ENCODE data around the gene IP6K1. TPM values are rescaled to one million over a fixed set of nuclear protein-coding genes. Genes with fewer than 3 reads are reported as not detected.

Gene IP6K1
- polyA plus RNA-seq, 4 donors: 14.8 to 27.1 (median 18.2) TPM

DNA sequence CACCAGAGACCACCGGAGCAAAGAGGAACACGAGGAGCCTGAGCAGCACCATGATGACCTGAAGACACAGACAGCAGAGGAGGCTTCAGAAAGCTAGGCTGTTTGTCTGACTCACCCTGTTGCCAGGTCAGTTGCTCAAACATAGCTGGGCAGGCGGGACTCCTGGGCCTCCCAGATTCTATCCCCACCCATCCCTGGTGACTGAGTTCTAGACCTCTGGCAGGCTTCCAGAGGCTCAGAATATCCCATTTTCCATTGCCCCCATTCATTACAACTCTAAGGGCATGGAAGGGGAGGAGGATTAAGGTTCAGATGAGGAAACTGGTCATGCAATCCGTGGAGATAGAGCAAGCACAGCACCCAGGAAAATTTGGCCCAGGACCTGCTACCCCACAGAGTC is 13.4 kb upstream of the IP6K1 start, which contains the start of gene CDHR4:
TSS of gene CDHR4 (minus strand) at position 113 of the 400 bp plus-strand sequence. CDS start at position 52, 61 bp downstream.
- H3K27me3 ChIP-seq (ENCODE audit: control insufficient read depth in 3 of 3, insufficient read depth in 3 of 3, low read length in 3 of 3): peaks cover 0 to 24% (median 0%) of the 10 kb centered on the region in 3 donors
- H3K4me3 ChIP-seq (ENCODE audit: low read depth in 1 of 3, low read length in 3 of 3): no peak within 1 kb of the TSS
- peaks cover 0 to 10% (median 0%) of the 10 kb centered on the region in 3 donors for H3K4me1 ChIP-seq (ENCODE audit: control insufficient read depth in 3 of 3, insufficient read depth in 2 of 3, low read depth in 1 of 3, low read length in 2 of 3)
- no peak within 1 kb of the TSS for H3K27ac ChIP-seq (ENCODE audit: low read depth in 1 of 3, low read length in 2 of 3)
- no peaks in the 10 kb centered on the region for H3K9me3 ChIP-seq (ENCODE audit: control insufficient read depth in 2 of 2, insufficient read depth in 1 of 2, low read depth in 1 of 2, low read length in 1 of 2)
- FAIRE-seq (no peak), DNase-seq (no peak)
- H3K36me3 ChIP-seq (ENCODE audit: control insufficient read depth in 3 of 3, insufficient read depth in 2 of 3, low read depth in 1 of 3, low read length in 3 of 3): peaks cover 0 to 11% (median 0%) of the 10 kb centered on the region in 3 donors
- WGBS, 3 donors: 55 to 66% (median 60%) methylated on average over 4 of the region's 4 CpGs

DNA sequence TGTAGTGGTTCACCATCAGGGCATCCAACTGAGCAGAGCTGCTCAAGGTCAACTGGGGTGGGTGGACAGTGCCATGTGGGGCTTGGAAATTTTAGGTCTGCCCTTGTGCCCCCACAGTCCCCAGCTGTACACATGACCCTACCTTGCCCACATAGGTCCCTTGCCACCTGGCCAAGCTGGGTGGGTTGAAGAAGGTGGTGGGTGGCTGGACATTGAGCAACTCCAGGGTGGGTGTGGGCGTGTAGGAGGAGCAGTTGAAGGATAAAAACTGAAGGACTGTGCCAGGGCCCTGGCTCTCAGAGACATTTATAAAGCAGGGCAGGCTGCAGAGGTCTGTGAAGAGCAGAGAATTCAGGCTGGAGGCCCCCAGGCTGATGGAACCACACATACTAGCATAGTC is 12.8 kb upstream of the IP6K1 start:
- DNase-seq (no peak), FAIRE-seq (no peak)
- peaks cover 0 to 8% (median 0%) of the 10 kb centered on the region in 3 donors for H3K4me1 ChIP-seq (ENCODE audit: control insufficient read depth in 3 of 3, insufficient read depth in 2 of 3, low read depth in 1 of 3, low read length in 2 of 3)
- no peak overlapping the region for H3K27ac ChIP-seq (ENCODE audit: low read depth in 1 of 3, low read length in 2 of 3)
- H3K9me3 ChIP-seq (ENCODE audit: control insufficient read depth in 2 of 2, insufficient read depth in 1 of 2, low read depth in 1 of 2, low read length in 1 of 2): no peaks in the 10 kb centered on the region
- peaks cover 0 to 18% (median 0%) of the 10 kb centered on the region in 3 donors for H3K27me3 ChIP-seq (ENCODE audit: control insufficient read depth in 3 of 3, insufficient read depth in 3 of 3, low read length in 3 of 3)
- peaks cover 0 to 4% (median 0%) of the 10 kb centered on the region in 3 donors for H3K36me3 ChIP-seq (ENCODE audit: control insufficient read depth in 3 of 3, insufficient read depth in 2 of 3, low read depth in 1 of 3, low read length in 3 of 3)
- no peak overlapping the region for H3K4me3 ChIP-seq (ENCODE audit: low read depth in 1 of 3, low read length in 3 of 3)
- WGBS, 3 donors: 70 to 75% (median 75%) methylated on average over 1 of the region's 1 CpG

DNA sequence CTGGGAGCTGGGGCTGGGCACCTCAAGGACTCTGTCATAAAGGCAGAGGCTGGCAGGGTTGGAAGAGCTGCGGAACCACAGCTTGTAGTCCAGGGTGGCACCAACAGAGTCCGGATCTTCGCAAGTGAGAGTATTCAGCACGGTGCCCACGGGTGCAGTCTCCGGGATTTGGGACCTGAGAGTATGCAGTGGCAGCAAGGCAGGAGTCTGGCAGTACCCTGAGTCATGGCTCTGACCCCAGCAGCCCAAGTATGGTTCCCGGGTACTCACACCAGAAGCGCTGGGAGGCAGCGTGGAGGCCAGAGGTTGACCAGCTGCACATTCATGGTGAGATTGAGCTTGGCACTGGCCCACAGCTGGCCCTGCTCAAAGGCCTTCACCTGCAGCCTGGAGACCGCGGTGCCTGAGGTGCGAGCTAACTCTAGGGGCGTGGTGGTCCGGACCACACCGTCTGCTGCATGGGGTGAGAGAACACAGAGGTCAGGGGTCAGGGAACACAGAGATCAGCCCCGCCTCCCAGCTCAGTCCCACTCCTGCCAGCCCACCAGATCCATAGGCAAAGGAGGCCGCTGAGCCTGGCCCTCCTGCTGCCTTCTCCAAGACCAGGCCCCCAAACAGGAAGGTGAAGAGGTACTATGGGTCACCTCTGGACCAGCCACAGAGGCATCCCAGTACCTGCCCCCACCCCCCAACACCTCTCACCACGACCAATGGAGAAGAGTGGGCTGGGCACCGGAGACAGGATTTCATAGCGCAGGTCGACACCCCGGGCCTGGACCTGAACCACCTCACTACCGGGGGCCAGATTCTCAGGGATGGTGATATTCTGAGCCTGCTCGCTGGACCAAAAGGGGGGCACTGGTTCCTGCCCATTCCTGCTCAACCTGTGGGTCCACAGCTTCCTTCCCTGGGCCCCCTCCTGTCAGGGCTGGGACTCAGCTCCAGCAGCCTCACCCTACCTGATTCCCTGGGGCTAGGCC is 8.9 kb upstream of the IP6K1 start:
- no peak for FAIRE-seq

DNA sequence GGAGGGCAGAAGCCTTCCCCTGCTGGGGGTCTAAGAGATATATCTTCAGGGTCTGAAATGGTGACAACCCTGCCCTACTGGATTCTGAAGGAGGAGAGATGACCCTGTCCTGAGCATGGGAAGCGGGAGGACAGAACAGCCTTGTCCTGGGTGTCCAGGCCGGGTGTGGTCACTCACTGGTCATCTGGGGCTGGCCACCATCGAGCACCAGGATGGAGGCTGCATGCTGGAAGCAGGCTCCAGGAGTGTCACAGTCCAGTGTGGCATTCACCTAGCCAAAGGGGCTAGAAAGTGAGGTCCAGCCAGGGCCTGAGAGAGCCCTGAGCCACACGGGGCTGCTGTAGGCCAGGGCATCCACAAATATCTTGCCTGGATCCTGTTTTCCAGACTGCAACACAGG is 8.1 kb upstream of the IP6K1 start:
- Histone ChIP-seq H3K9me3 (ENCODE audit: control insufficient read depth in 2 of 2, insufficient read depth in 1 of 2, low read depth in 1 of 2, low read length in 1 of 2) (no peaks in the 10 kb centered on the region), H3K4me3 (ENCODE audit: low read depth in 1 of 3, low read length in 3 of 3) (no peak overlapping the region), H3K27me3 (ENCODE audit: control insufficient read depth in 3 of 3, insufficient read depth in 3 of 3, low read length in 3 of 3) (peaks cover 0 to 11% (median 0%) of the 10 kb centered on the region in 3 donors), H3K4me1 (ENCODE audit: control insufficient read depth in 3 of 3, insufficient read depth in 2 of 3, low read depth in 1 of 3, low read length in 2 of 3) (no peaks in the 10 kb centered on the region), H3K27ac (ENCODE audit: low read depth in 1 of 3, low read length in 2 of 3) (no peak overlapping the region), H3K36me3 (ENCODE audit: control insufficient read depth in 3 of 3, insufficient read depth in 2 of 3, low read depth in 1 of 3, low read length in 3 of 3) (no peaks in the 10 kb centered on the region)
- WGBS, 3 donors: 64 to 82% (median 80%) methylated on average over 4 of the region's 4 CpGs
- FAIRE-seq (no peak), DNase-seq (no peak)

More for the DNA sequence above, 8.9 kb upstream of the IP6K1 start:
- Histone ChIP-seq H3K9me3 (ENCODE audit: control insufficient read depth in 2 of 2, insufficient read depth in 1 of 2, low read depth in 1 of 2, low read length in 1 of 2) (no peaks in the 10 kb centered on the region), H3K4me1 (ENCODE audit: control insufficient read depth in 3 of 3, insufficient read depth in 2 of 3, low read depth in 1 of 3, low read length in 2 of 3) (no peaks in the 10 kb centered on the region), H3K36me3 (ENCODE audit: control insufficient read depth in 3 of 3, insufficient read depth in 2 of 3, low read depth in 1 of 3, low read length in 3 of 3) (no peaks in the 10 kb centered on the region), H3K27me3 (ENCODE audit: control insufficient read depth in 3 of 3, insufficient read depth in 3 of 3, low read length in 3 of 3) (peaks cover 0 to 8% (median 0%) of the 10 kb centered on the region in 3 donors), H3K27ac (ENCODE audit: low read depth in 1 of 3, low read length in 2 of 3) (no peak overlapping the region), H3K4me3 (ENCODE audit: low read depth in 1 of 3, low read length in 3 of 3) (no peak overlapping the region)
- 86 to 93% (median 86%) methylated on average over 20 to 24 of the region's 24 CpGs for WGBS, 3 donors
- DNase-seq: no peak

DNA sequence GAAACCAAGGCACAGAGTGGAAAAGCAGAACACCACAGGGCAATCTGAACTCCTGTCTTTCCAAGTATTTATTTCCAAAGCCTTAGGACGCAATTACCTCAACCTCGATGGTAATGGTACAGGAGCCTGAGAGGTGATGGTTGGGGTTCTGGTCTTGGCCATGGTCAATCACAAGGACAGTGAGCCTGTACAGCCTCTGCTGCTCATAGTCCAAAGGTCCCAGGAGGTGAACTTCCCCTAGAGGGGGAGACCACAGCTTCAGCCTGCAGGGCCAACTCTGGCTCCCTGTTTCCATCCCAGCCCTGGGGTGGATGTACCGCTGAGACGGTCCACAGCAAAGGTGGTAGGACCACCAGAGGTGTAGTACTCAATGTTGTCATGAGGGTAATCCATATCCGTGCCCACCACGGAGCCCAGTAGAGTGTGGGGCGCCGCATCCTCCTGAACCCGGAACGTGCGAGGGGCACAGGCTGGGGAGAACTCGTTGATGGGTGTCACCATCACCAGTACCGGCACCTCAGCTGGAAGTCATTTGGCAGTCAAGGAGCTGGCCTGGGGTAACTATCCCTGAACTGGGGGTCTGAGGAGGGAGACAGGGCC is 7.2 kb upstream of the IP6K1 start:
- FAIRE-seq (no peak), DNase-seq (no peak)
- H3K36me3 ChIP-seq (ENCODE audit: control insufficient read depth in 3 of 3, insufficient read depth in 2 of 3, low read depth in 1 of 3, low read length in 3 of 3): no peaks in the 10 kb centered on the region
- peaks cover 0 to 11% (median 0%) of the 10 kb centered on the region in 3 donors for H3K27me3 ChIP-seq (ENCODE audit: control insufficient read depth in 3 of 3, insufficient read depth in 3 of 3, low read length in 3 of 3)
- WGBS, 3 donors: 92 to 95% (median 95%) methylated on average over 13 of the region's 13 CpGs
- no peaks in the 10 kb centered on the region for H3K9me3 ChIP-seq (ENCODE audit: control insufficient read depth in 2 of 2, insufficient read depth in 1 of 2, low read depth in 1 of 2, low read length in 1 of 2)
- no peak overlapping the region for H3K4me3 ChIP-seq (ENCODE audit: low read depth in 1 of 3, low read length in 3 of 3)
- no peak overlapping the region for H3K27ac ChIP-seq (ENCODE audit: low read depth in 1 of 3, low read length in 2 of 3)
- no peaks in the 10 kb centered on the region for H3K4me1 ChIP-seq (ENCODE audit: control insufficient read depth in 3 of 3, insufficient read depth in 2 of 3, low read depth in 1 of 3, low read length in 2 of 3)

DNA sequence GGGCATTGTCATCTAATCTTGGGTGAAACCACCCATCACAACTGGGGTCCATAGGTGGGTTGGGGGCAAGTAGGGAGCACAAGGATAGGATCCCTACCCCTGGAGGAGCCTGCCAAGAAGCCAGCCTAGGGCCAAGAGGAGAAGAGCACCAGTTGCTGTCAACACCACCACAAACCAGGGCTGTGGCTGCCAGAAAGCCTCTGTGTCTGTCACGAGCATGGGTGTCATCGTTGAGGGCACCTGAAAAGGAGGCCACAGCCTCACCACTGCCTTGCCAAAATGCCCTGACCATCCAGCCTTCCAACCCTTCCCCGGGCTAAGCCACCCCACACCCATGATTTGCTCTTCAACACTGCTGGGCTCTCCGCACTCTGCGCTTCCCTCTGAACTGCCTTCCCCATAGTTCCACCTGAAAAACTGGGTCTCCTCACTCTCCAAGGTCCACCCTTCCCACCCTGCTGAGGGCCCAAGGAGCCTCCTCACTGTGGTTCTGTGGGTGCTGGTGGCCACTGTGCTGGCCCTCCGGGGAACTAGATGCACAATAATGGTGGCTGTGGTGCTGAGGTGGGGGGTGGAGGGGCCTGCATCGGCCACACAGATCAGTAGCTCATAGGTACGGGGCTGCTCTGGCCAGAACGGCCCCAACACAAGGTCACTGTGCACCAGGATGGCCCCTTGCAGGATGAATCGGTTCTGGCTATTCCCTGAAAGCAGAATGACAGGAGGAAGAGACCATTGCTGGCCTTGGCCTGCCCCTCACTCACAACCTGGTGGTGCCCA is 6.2 kb upstream of the IP6K1 start:
- 76 to 93% (median 88%) methylated on average over 10 of the region's 10 CpGs for WGBS, 3 donors
- Histone ChIP-seq H3K27me3 (ENCODE audit: control insufficient read depth in 3 of 3, insufficient read depth in 3 of 3, low read length in 3 of 3) (peaks cover 0 to 11% (median 0%) of the 10 kb centered on the region in 3 donors), H3K4me1 (ENCODE audit: control insufficient read depth in 3 of 3, insufficient read depth in 2 of 3, low read depth in 1 of 3, low read length in 2 of 3) (no peaks in the 10 kb centered on the region), H3K27ac (ENCODE audit: low read depth in 1 of 3, low read length in 2 of 3) (no peak overlapping the region), H3K36me3 (ENCODE audit: control insufficient read depth in 3 of 3, insufficient read depth in 2 of 3, low read depth in 1 of 3, low read length in 3 of 3) (no peaks in the 10 kb centered on the region), H3K4me3 (ENCODE audit: low read depth in 1 of 3, low read length in 3 of 3) (no peak overlapping the region), H3K9me3 (ENCODE audit: control insufficient read depth in 2 of 2, insufficient read depth in 1 of 2, low read depth in 1 of 2, low read length in 1 of 2) (no peaks in the 10 kb centered on the region)
- FAIRE-seq: no peak
- no peak for DNase-seq

DNA sequence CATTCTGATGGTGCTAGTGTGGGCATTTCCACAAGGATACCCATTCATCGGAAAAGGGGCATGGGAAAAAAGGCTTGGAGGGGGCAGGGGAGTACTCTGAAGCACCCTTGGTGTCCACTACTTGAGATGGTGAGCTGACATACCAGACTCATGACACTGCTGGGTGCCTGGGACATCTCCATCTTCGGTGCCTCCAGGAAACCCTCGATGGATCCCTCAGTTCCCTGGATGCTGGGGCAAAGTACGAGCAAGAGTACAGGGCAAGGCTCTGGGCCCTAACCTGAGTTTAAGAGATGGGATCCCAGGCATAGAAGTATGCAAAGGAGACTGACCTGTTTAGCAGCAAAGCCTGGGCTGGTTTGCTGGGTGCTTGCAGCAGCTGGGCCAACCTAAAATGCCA is 5.2 kb upstream of the IP6K1 start:
- no peak overlapping the region for H3K27ac ChIP-seq (ENCODE audit: low read depth in 1 of 3, low read length in 2 of 3)
- DNase-seq: no peak
- no peak for FAIRE-seq
- peaks cover 0 to 8% (median 0%) of the 10 kb centered on the region in 3 donors for H3K4me1 ChIP-seq (ENCODE audit: control insufficient read depth in 3 of 3, insufficient read depth in 2 of 3, low read depth in 1 of 3, low read length in 2 of 3)
- H3K27me3 ChIP-seq (ENCODE audit: control insufficient read depth in 3 of 3, insufficient read depth in 3 of 3, low read length in 3 of 3): peaks cover 0 to 11% (median 0%) of the 10 kb centered on the region in 3 donors
- H3K4me3 ChIP-seq (ENCODE audit: low read depth in 1 of 3, low read length in 3 of 3): no peak overlapping the region
- no peaks in the 10 kb centered on the region for H3K9me3 ChIP-seq (ENCODE audit: control insufficient read depth in 2 of 2, insufficient read depth in 1 of 2, low read depth in 1 of 2, low read length in 1 of 2)
- 78 to 86% (median 81%) methylated on average over 4 of the region's 4 CpGs for WGBS, 3 donors
- H3K36me3 ChIP-seq (ENCODE audit: control insufficient read depth in 3 of 3, insufficient read depth in 2 of 3, low read depth in 1 of 3, low read length in 3 of 3): no peaks in the 10 kb centered on the region

All from small intestine (tissue), 7 donors.